ENCODE measurements around the gene TM9SF4.

DNA sequence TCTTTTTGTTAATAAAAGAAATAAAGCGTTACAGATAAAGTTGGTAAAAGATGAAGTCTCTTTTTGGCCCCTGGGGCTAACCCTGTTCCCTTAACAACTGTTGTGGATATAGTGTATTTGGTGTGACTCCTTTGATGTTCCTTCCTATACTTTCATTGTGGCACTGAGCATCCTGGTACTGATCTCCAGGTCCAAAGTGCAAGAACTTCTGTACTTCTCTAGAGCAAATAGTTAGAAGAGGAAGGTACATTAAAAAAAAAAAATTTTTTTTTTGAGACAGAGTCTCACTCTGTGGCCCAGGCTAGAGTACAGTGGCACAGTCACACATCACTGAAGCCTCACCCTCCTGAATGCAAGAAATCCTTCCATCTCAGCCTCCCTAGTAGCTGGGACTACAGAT lies 104.4 kb downstream of the TM9SF4 start:
- no peak for TF ChIP-seq EZH2 (IDR thresholded peaks at IDR 0.05; ENCODE audit: insufficient read depth, poor library complexity, severe bottlenecking)
- TF ChIP-seq EZH2phosphoT487 (IDR thresholded peaks at IDR 0.05; ENCODE audit: insufficient read depth, low read depth): no peak
